Testis (tissue), 2 donors: Measurements from ENCODE around the gene SCG3.

Experiments used
- POLR2A ChIP-seq: fragments of 450-650 bp; IDR thresholded peaks from one replicate; pipeline ENCODE4 v1.6.1; 2017; ENCODE audit warnings: antibody characterized with exemption, mild to moderate bottlenecking, moderate library complexity
- TF ChIP-seq, protein P1 (sequence below), 3 experiments: fragments of 450-650 bp in 2 of 3; fragments of 200-600 bp in 1 of 3; sonication (generic) in 1 of 3; IDR thresholded peaks; one replicate each; pipeline ENCODE4 v1.5.1; 2016 to 2019; ENCODE audit warnings: antibody characterized with exemption in 3 of 3, mild to moderate bottlenecking in 2 of 3, moderate library complexity in 1 of 3

DNA sequence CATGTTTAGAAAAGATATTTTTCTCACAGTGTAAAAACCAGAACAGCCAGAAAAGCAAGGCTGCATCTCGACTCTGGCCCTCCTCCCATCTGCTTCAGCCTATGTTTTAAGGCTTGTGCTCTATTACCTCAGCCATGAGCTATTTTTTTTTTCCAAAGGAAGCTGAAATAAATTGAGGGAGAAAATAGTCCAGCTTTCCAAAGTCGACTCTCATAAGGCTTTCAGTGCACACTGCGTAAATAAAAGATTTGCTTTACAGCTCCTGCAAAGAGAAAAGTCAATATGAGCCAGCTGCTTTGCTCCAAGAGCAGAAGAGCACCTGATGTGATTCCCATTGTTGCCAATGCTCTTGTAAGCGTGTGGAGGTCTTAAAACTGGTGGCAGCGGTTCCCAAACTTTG lies 26.7 kb downstream of the SCG3 start:
- TF ChIP-seq, protein P1, sequence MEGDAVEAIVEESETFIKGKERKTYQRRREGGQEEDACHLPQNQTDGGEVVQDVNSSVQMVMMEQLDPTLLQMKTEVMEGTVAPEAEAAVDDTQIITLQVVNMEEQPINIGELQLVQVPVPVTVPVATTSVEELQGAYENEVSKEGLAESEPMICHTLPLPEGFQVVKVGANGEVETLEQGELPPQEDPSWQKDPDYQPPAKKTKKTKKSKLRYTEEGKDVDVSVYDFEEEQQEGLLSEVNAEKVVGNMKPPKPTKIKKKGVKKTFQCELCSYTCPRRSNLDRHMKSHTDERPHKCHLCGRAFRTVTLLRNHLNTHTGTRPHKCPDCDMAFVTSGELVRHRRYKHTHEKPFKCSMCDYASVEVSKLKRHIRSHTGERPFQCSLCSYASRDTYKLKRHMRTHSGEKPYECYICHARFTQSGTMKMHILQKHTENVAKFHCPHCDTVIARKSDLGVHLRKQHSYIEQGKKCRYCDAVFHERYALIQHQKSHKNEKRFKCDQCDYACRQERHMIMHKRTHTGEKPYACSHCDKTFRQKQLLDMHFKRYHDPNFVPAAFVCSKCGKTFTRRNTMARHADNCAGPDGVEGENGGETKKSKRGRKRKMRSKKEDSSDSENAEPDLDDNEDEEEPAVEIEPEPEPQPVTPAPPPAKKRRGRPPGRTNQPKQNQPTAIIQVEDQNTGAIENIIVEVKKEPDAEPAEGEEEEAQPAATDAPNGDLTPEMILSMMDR (IDR thresholded peaks at IDR 0.05) = no peak
- no peak for TF ChIP-seq POLR2A
